ENCODE results near the gene UBE2N. TPM values are rescaled to one million over a fixed set of nuclear protein-coding genes. Genes with fewer than 3 reads are reported as not detected.

Gene UBE2N
- total RNA-seq, 1 donor from 2014 or later: 22.9 TPM

DNA sequence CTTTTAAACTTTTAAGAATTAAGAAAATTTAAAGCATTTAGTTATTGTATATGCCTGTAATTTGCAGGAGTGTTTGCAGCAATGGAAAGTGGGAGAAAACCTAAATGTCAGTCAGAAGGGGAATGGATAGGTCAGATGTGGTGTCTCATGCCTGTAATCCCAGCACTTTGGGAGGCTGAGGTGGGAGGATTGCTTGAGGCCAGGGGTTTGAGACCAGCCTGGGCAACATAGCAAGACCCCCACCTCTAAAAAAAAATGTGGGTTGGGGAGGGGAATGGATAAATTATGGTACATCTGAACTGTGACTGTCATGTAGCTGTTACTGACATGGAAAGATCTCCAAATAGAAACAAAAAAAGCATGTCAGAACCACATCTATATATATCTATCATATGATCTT, 27.6 kb upstream of the UBE2N start:
- Histone ChIP-seq H3K27me3 (ENCODE audit: control insufficient read depth, insufficient read depth, low read length) (no peaks in the 10 kb centered on the region), H3K4me3 (ENCODE audit: low read depth, low read length) (no peak overlapping the region), H3K36me3 (ENCODE audit: control insufficient read depth, insufficient read depth, low read length) (peaks cover 2% of the 10 kb centered on the region)
- FAIRE-seq (no peak), DNase-seq (ENCODE audit: low read depth) (no peak)
- TF ChIP-seq, protein P1, sequence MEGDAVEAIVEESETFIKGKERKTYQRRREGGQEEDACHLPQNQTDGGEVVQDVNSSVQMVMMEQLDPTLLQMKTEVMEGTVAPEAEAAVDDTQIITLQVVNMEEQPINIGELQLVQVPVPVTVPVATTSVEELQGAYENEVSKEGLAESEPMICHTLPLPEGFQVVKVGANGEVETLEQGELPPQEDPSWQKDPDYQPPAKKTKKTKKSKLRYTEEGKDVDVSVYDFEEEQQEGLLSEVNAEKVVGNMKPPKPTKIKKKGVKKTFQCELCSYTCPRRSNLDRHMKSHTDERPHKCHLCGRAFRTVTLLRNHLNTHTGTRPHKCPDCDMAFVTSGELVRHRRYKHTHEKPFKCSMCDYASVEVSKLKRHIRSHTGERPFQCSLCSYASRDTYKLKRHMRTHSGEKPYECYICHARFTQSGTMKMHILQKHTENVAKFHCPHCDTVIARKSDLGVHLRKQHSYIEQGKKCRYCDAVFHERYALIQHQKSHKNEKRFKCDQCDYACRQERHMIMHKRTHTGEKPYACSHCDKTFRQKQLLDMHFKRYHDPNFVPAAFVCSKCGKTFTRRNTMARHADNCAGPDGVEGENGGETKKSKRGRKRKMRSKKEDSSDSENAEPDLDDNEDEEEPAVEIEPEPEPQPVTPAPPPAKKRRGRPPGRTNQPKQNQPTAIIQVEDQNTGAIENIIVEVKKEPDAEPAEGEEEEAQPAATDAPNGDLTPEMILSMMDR (IDR thresholded peaks at IDR 0.05; ENCODE audit: insufficient read depth, low read length, severe bottlenecking): no peak

DNA sequence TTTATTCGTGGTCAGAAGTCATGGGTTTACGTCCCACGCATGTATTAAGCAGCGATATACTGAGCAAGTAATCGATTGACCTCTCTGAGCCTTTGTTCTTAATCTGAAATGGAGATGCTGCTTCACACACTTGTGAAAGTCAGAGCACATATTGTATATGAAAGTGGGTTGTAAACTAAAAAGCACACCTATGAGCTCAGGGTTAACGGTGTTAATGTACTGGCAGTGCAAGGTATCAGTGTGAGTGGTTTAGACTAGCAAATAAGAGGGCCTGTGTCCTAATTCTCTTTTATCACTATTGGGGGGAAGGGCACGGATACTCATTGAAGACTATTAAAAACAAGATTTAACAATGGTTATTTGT, 26.2 kb upstream of the UBE2N start:
- Histone ChIP-seq H3K36me3 (ENCODE audit: control insufficient read depth, insufficient read depth, low read length) (no peaks in the 10 kb centered on the region), H3K27me3 (ENCODE audit: control insufficient read depth, insufficient read depth, low read length) (no peaks in the 10 kb centered on the region), H3K4me3 (ENCODE audit: low read depth, low read length) (peak overlapping the region; percentile 61)
- FAIRE-seq (no peak), DNase-seq (ENCODE audit: low read depth) (no peak)
- TF ChIP-seq, protein P1 (IDR thresholded peaks at IDR 0.05; ENCODE audit: insufficient read depth, low read length, severe bottlenecking): no peak

DNA sequence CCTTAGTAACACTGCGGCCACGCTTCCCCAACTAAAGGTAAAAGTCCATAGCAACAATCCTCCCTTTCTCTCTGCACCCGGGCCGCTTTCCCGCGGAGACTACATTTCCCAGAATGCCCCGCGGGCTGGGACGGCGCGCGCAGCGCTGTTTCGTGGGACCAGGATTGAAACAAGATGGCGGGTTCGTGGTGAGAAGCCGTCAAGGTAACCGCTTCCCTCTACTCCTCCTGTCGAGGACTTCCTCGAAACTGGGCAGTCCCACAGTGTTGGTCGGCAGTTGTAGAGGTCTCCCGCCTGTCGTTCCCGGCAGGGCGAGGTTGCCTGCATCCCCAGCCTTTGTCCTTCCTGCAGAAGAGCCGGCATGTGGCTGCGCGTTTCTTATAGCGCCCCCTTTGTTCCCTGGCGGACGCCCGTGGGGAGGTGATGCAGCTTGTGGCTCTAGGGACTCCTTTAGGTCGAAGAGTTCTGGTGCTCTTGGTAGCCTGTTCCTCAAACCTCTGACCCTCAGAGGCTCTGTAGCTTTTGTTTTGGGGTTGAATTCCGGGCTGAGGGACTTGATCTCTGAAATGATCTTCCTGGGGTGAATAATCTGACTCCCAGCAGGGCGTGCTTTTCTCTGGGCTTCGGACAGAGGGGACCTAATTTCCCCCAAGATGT, 25.7 kb upstream of the UBE2N start, which contains the start of gene MRPL42:
Gene MRPL42, plus strand, starts transcription at position 164 of the 657 bp plus-strand sequence. CDS start 1,772 bp downstream, outside the sequence.
- Histone ChIP-seq H3K27me3 (ENCODE audit: control insufficient read depth, insufficient read depth, low read length) (no peaks in the 10 kb centered on the region), H3K36me3 (ENCODE audit: control insufficient read depth, insufficient read depth, low read length) (no peaks in the 10 kb centered on the region), H3K4me3 (ENCODE audit: low read depth, low read length) (peak within 1 kb of the TSS; percentile 61)
- DNase-seq (ENCODE audit: low read depth): peak; percentile 73
- TF ChIP-seq, protein P1 (IDR thresholded peaks at IDR 0.05; ENCODE audit: insufficient read depth, low read length, severe bottlenecking): peak; percentile 79
- FAIRE-seq: no peak

DNA sequence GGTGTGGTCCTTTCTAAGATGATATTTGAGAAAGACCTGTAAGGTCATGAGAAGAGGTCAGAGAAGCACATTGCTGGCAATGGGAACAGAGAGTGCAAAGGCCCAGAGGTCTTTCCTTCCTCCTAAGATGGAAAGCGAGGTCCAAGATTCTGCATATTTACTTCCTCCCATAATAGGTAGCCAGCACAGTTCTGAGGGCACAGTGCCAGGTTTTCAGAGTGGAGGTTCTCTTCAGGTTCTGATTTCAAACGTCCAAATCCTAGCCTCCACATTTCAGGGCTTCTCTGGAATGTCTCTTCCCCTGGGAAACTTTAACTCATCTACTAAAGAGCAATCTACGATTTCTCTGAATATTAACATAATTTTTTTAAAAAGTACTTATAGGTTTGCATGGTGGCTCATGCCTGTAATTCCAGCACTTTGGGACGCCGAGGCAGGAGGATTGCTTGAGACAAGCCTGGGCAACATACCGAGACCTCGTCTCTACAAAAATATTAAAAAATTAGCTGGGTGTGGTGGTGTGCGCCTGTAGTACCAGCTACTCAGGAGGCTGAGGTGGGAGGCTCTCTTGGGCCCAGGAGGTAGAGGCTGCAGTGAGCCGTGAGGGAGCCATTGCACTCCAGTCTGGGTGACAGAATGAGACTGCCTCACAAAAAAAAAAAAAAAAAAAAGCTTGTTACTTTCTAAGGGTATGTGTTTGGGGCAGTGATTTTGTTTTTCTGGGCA, 25.0 kb upstream of the UBE2N start:
- no peak overlapping the region for H3K4me3 ChIP-seq (ENCODE audit: low read depth, low read length)
- no peaks in the 10 kb centered on the region for H3K36me3 ChIP-seq (ENCODE audit: control insufficient read depth, insufficient read depth, low read length)
- DNase-seq (ENCODE audit: low read depth) (no peak), FAIRE-seq (no peak)
- H3K27me3 ChIP-seq (ENCODE audit: control insufficient read depth, insufficient read depth, low read length): no peaks in the 10 kb centered on the region
- TF ChIP-seq, protein P1 (IDR thresholded peaks at IDR 0.05; ENCODE audit: insufficient read depth, low read length, severe bottlenecking): no peak

DNA sequence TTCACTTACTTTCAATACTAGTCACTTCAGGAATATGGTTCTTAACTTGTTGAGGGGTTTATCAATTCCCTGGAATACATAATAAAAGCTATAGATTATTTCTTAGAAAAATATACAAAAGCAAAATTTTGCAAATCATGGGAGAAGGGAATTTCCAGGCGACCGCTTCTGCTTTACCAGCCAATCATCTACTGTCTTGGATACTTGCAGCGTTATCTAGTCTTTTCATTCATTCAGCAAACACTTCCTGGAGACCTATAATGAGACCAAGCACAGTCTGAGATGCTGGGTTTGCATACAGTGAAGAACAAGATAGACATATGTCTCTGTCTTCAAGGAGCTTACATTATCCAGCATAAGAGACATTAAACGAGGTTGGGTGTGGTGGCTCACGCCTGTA, 24.1 kb upstream of the UBE2N start:
- H3K4me3 ChIP-seq (ENCODE audit: low read depth, low read length): no peak overlapping the region
- DNase-seq (ENCODE audit: low read depth) (no peak), FAIRE-seq (no peak)
- TF ChIP-seq, protein P1 (IDR thresholded peaks at IDR 0.05; ENCODE audit: insufficient read depth, low read length, severe bottlenecking): no peak
- no peaks in the 10 kb centered on the region for H3K36me3 ChIP-seq (ENCODE audit: control insufficient read depth, insufficient read depth, low read length)
- H3K27me3 ChIP-seq (ENCODE audit: control insufficient read depth, insufficient read depth, low read length): no peaks in the 10 kb centered on the region

All from bronchial epithelial cell (primary cell).